ENCODE measurements around the gene FZD7.

GRCh38 chr2:202064171-202064880, 30.7 kb downstream of the FZD7 start:
- TF ChIP-seq CTCF (IDR thresholded peaks at IDR 0.05) = no peak
- no peak for TF ChIP-seq POLR2A (IDR thresholded peaks at IDR 0.05)

Data from body of pancreas (tissue), 4 donors.